GM21447 (cell line): ENCODE data around the gene ZNG1B.
"Not testable (repeated sequence)": the region's sequence is repeated elsewhere in the genome, so short reads cannot be mapped to it uniquely, and the experiment has no call there.

Experiments used
- ATAC-seq: cut with Tn5 transposase; IDR thresholded peaks from one replicate; pipeline ENCODE4 v1.9.1; 2021; ENCODE audit not compliant: unreplicated experiment

ZNG1B gene

GRCh38 chr2:113437508-113438465 is at the start of gene ZNG1B:
Gene ZNG1B (plus strand): TSS chr2:113437691. CDS start chr2:113437869, 178 bp downstream.
- ATAC-seq: not testable (repeated sequence)

- ATAC-seq: peak; percentile 93
Observed at GRCh38 chr2:113390124-113390849, 47.2 kb upstream of the ZNG1B start.

GRCh38 chr2:113391073-113391472 is 46.4 kb upstream of the ZNG1B start:
- ATAC-seq: no peak

GRCh38 chr2:113406114-113406513 is 31.4 kb upstream of the ZNG1B start:
- peak; percentile 48 for ATAC-seq

- no peak for ATAC-seq
Observed at GRCh38 chr2:113407446-113408099, 29.9 kb upstream of the ZNG1B start.

GRCh38 chr2:113411725-113412352 is 25.7 kb upstream of the ZNG1B start:
- not testable (repeated sequence) for ATAC-seq

GRCh38 chr2:113412774-113413173 is 24.7 kb upstream of the ZNG1B start:
- not testable (repeated sequence) for ATAC-seq

- not testable (repeated sequence) for ATAC-seq
Observed at GRCh38 chr2:113431773-113432172, 5.7 kb upstream of the ZNG1B start.

GRCh38 chr2:113433468-113433867 is 4.0 kb upstream of the ZNG1B start:
- ATAC-seq: not testable (repeated sequence)

GRCh38 chr2:113465770-113466169 is 28.3 kb downstream of the ZNG1B start:
- ATAC-seq: not testable (repeated sequence)

- ATAC-seq: not testable (repeated sequence)
Observed at GRCh38 chr2:113476688-113477368, 39.3 kb downstream of the ZNG1B start.

- not testable (repeated sequence) for ATAC-seq
Observed at GRCh38 chr2:113496527-113496926, 59.0 kb downstream of the ZNG1B start.

- not testable (repeated sequence) for ATAC-seq
Observed at GRCh38 chr2:113498365-113498764, 60.9 kb downstream of the ZNG1B start, which contains the start of gene FOXD4L1. Gene FOXD4L1 (plus strand): TSS chr2:113498665. CDS start chr2:113499257, 592 bp downstream.

- not testable (repeated sequence) for ATAC-seq
Observed at GRCh38 chr2:113499019-113499885, 61.8 kb downstream of the ZNG1B start.

GRCh38 chr2:113499886-113500722 is 62.6 kb downstream of the ZNG1B start:
- not testable (repeated sequence) for ATAC-seq

- not testable (repeated sequence) for ATAC-seq
Observed at GRCh38 chr2:113500723-113501038, 63.2 kb downstream of the ZNG1B start.

- ATAC-seq: not testable (repeated sequence)
Observed at GRCh38 chr2:113502216-113503093, 65.0 kb downstream of the ZNG1B start.
